CD4-positive, alpha-beta T cell treated with Interleukin-6 for 4 hours (primary cell): ENCODE measurements around the gene PTPRN2.
"Not testable (repeated sequence)": the region's sequence is repeated elsewhere in the genome, so short reads cannot be mapped to it uniquely, and the experiment has no call there.

Experiments
- DNase-seq: peaks from one replicate; pipeline ENCODE4 v3.0.0-alpha.2; 2020; ENCODE audit warnings: mixed read lengths

Gene PTPRN2

DNA sequence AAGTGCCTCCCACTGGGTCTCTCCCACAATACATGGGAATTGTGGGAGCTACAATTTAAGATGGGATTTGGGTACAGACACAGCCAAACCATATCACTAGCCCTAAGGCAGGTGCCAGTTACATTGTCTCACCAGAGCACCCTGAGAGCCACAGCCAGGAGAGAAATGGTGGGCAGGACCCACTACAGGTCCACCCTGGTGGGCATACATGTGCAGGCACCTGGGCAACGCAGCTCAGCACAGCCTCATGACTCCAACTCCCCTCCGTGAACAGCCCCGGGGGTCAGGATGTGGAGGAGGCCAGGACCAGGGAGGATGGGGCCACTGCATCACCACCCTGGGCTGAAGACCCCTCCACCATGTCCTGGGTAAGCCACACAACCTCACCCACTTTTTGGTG, 205.7 kb downstream of the PTPRN2 start:
- DNase-seq, result no peak

DNA sequence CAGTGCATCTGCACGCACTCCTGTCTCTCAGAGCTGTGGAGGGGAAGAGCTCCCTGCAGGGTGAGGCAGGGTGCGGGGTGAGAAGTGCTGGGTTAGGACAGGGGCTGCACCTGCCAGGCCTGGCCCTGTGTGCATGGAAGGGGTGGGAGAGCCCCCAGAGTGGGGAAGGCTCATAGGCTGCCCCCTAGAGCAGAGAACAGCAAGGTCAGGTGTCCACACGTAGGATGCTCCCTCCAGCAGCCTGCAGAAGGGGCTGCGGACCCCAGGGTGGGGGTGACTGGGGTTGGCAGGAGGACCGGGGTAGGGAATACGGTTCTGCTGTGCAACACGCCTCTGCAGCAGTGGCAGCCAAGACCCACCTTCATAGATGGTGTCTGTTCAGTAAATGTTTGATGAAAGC, 208.6 kb downstream of the PTPRN2 start:
- no peak for DNase-seq

DNA sequence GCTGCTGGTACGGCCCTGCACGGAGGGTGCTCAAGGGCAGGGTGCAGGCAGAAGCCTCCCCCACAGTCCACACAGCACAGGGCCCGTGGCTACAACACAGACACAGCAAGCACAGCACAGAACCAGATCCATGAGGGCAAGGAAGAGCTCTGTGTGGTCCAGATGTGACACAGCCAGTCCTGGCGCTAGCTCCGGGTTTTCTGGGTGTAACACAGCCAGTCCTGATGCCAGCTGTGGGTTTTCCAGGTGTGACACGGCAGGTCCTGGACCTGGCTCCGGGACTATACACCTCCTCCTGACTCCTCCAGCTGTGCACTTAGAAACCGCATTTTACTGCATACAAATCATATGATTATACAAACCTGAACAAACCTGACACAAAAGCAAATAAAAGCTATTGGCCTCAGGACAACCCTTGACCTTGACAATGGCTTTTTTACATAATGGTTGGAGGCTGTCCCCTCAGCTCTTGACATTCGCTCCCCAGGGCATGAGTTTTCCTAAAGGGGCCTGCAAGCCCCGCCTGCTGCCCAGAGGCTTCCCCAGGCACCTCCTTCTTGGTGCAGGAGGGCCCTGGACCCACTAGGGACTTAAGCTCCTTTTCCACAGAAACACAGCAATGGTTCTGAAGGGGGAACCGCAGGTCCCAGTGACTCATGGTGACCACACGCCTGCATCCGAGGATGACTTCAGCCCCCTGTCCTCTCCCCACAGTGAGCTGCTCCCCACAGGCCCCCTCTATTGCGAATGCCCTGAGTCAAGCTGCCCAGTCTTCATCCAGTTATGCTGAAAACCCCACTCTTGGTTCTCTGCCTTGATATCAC, 209.6 kb downstream of the PTPRN2 start:
- no peak for DNase-seq

DNA sequence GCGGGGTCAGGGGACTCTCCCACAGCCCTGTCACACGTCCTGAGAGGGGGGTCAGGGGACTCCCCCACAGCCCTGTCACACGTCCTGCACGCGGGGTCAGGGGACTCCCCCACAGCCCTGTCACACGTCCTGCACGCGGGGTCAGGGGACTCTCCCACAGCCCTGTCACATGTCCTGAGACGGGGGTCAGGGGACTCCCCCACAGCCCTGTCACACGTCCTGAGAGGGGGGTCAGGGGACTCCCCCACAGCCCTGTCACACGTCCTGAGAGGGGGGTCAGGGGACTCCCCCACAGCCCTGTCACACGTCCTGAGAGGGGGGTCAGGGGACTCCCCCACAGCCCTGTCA, 210.8 kb downstream of the PTPRN2 start:
- not testable (repeated sequence) for DNase-seq

DNA sequence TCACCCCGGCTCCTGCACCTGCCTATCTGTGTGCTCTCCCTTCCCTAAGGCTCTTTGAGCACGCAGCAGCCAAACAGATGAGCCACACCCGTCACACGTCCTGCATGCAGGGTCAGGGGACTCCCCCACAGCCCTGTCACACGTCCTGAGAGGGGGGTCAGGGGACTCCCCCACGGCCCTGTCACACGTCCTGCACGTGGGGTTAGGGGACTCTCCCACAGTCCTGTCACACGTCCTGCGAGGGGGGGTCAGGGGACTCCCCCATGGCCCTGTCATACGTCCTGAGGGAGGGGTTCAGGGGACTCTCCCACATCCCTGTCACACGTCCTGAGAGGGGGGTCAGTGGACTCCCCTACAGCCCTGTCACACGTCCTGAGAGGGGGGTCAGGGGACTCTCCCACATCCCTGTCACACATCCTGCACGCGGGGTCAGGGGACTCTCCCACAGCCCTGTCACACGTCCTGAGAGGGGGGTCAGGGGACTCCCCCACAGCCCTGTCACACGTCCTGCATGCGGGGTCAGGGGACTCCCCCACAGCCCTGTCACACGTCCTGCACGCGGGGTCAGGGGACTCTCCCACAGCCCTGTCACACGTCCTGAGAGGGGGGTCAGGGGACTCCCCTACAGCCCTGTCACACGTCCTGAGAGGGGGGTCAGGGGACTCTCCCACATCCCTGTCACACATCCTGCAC, 211.3 kb downstream of the PTPRN2 start:
- DNase-seq, result not testable (repeated sequence)

GRCh38 chr7:158375034-158375433, 212.6 kb downstream of the PTPRN2 start:
- DNase-seq, result no peak

- DNase-seq, result no peak
Measured at GRCh38 chr7:158374586-158374985, 213.0 kb downstream of the PTPRN2 start.

GRCh38 chr7:158374146-158374545, 213.5 kb downstream of the PTPRN2 start:
- DNase-seq, result no peak

DNA sequence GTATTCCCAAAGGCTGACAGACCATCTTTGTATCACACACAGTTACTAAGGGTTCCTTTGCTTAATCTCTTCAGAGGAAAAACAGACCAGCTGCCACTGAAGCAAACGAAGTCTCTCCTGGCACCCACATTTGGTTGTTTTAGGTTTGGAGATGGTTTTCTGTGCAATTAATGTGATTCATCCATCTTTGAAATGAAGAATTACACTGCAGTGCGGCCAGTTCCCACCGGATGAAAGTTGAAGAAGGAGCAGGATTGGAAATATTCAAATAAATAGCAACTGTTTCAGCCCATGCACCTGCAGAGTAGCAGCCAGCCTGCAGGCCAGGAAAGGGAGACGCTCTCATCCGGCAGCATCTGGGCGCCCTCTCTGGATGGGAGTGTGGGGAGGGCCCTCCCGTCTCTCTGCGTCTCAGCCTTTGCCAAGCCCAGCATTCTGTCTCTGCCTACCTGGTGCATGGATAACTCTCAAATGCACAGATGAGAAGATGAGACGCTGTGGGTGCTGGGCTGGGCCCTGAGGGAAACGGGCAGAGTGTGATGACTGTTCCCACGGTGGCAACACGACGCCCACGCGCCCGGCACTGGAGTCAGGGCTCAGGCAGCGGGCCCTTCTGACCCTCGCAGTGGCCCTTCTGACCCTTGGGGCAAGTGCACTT, 214.0 kb downstream of the PTPRN2 start:
- DNase-seq, result no peak

DNA sequence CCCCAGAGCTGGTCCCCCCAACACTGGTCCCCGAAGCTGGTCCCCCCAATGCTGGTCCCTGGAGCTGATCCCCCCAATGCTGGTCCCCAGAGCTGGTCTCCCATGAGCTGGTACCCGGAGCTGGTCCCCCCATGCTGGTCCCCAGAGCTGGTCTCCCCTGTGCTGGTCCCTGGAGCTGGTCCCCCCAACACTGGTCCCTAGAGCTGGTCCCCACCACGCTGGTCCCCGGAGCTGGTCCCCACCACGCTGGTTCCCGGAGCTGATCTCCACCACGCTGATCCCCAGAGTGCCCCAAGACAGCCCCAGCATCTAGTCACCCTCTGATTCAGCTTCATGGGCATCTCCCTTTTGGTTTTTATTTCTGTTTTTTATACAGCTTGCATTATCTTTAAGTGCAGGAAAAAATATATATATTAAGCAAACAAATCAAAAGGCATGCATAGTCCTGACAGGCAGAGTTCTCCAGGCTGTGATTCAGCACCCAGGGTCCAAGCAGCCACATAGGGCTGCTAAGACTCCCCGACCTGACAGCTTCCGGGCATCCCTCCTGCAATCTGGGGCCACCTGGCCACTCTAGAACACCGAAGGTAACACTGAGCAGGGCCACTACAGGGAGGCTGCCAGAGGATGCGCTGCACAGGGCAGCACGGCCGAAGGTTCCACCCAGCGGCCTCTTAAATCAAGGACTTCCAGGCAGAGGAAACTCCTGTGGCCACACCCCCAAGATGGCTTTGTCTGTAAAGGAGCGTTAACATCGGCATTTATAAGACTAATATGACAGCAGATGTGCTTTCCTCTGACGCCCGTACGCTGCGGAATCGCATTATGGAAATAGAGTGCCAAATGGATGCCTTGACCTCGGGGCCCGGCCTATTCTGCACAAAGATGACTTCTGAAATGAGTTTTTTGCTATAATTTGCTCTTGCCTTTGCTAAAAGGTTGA, 215.0 kb downstream of the PTPRN2 start:
- no peak for DNase-seq

GRCh38 chr7:158371856-158372255, 215.8 kb downstream of the PTPRN2 start:
- no peak for DNase-seq

- no peak for DNase-seq
Measured at GRCh38 chr7:158369866-158370265, 217.8 kb downstream of the PTPRN2 start.

DNA sequence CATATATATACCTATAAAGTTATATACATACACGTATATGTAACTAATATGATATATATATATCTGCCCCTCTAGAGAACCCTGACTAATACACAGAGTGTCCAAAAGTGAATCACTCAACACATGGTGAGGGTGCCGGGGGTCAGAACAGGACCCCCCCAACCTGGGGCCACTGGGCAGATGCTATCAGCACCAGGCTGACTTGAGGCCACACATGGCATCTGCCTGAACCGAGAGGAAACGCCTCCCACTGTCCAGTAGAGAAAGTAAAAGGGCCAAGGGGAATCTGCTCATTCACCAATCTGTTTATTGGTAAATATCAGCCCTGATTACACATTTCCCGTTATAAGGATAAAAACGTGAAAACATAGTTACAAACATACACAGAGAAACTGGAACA, 218.3 kb downstream of the PTPRN2 start:
- no peak for DNase-seq

- DNase-seq, result no peak
Measured at GRCh38 chr7:158368449-158368848, 219.2 kb downstream of the PTPRN2 start.

GRCh38 chr7:158367634-158367982, 220.0 kb downstream of the PTPRN2 start:
- DNase-seq, result no peak

- no peak for DNase-seq
Measured at GRCh38 chr7:158366916-158367633, 220.5 kb downstream of the PTPRN2 start.

GRCh38 chr7:158366346-158366745, 221.3 kb downstream of the PTPRN2 start:
- no peak for DNase-seq

- no peak for DNase-seq
Measured at GRCh38 chr7:158365267-158365666, 222.4 kb downstream of the PTPRN2 start.

DNA sequence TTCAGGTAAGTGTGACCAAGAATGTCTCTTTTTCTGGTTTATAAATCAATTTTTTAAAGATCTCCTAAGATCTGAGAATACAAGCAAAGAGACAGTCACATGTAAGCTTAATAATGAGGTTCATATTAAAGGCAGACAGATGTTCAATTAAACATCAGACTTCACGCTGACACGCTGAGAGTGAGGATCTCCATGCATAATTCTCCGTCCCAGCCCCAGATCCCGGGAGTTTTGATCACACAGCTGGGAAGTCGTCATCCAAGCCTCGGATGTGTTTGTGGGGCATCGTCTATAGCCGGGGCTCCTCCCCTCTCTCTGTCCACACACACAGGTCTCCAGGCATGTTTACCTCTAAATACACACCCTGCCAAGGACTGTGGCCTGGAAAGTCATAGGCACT, 223.2 kb downstream of the PTPRN2 start:
- DNase-seq, result no peak

GRCh38 chr7:158362912-158363905, 224.4 kb downstream of the PTPRN2 start:
- DNase-seq, result no peak

GRCh38 chr7:158362001-158362400, 225.6 kb downstream of the PTPRN2 start:
- no peak for DNase-seq
